IPS-20b (cell line): Measurements from ENCODE around the gene TRAPPC6A.

Experiments
- H3K27ac ChIP-seq: one replicate; pipeline ENCODE4 v1.5.1; 2013; ENCODE audit warnings: low read length
- H3K27me3 ChIP-seq: 2 replicates; pipeline ENCODE4 v1.6.1; 2013; ENCODE audit warnings: mild to moderate bottlenecking, low read length, inconsistent platforms; ENCODE audit not compliant: insufficient read depth
- H3K36me3 ChIP-seq: 2 replicates; pipeline ENCODE4 v1.6.1; 2013; ENCODE audit warnings: low read depth, mild to moderate bottlenecking, inconsistent platforms, low read length, moderate library complexity; ENCODE audit not compliant: insufficient read depth
- H3K4me1 ChIP-seq: 2 replicates; pipeline ENCODE4 v1.6.1; 2013; ENCODE audit warnings: mild to moderate bottlenecking, control low read depth, inconsistent platforms, low read length, moderate library complexity; ENCODE audit not compliant: insufficient read depth
- H3K4me3 ChIP-seq: 2 replicates; pipeline ENCODE4 v1.5.1; 2013; ENCODE audit warnings: mild to moderate bottlenecking, low read length, inconsistent platforms
- H3K9ac ChIP-seq: 2 replicates; pipeline ENCODE4 v1.6.1; 2013; ENCODE audit warnings: low read depth, mild to moderate bottlenecking, inconsistent platforms, low read length, moderate library complexity
- H3K9me3 ChIP-seq: 2 replicates; pipeline ENCODE4 v1.6.1; 2013; ENCODE audit warnings: mild to moderate bottlenecking, low read depth, low read length, inconsistent platforms; ENCODE audit not compliant: insufficient read depth

Gene TRAPPC6A

GRCh38 chr19:45117167-45117594 lies 60.9 kb downstream of the TRAPPC6A start:
- H3K9ac ChIP-seq: no peak overlapping the region; the same call in 1 of the 2 replicates
- no peak overlapping the region for H3K27ac ChIP-seq
- no peaks in the 10 kb centered on the region for H3K27me3 ChIP-seq
- no peaks in the 10 kb centered on the region for H3K36me3 ChIP-seq
- no peaks in the 10 kb centered on the region for H3K9me3 ChIP-seq
- no peaks in the 10 kb centered on the region for H3K4me1 ChIP-seq
- H3K4me3 ChIP-seq: no peak overlapping the region

- Histone ChIP-seq H3K27me3 (no peaks in the 10 kb centered on the region), H3K9ac (no peak overlapping the region), H3K27ac (no peak overlapping the region), H3K4me1 (no peaks in the 10 kb centered on the region), H3K36me3 (no peaks in the 10 kb centered on the region), H3K9me3 (no peaks in the 10 kb centered on the region), H3K4me3 (no peak overlapping the region)
Observed at GRCh38 chr19:45115809-45116615, 62.0 kb downstream of the TRAPPC6A start.

GRCh38 chr19:45114116-45114515 lies 63.9 kb downstream of the TRAPPC6A start:
- Histone ChIP-seq H3K36me3 (no peaks in the 10 kb centered on the region), H3K9me3 (no peaks in the 10 kb centered on the region), H3K9ac (no peak overlapping the region), H3K27ac (no peak overlapping the region), H3K27me3 (no peaks in the 10 kb centered on the region), H3K4me3 (no peak overlapping the region), H3K4me1 (no peaks in the 10 kb centered on the region)

DNA sequence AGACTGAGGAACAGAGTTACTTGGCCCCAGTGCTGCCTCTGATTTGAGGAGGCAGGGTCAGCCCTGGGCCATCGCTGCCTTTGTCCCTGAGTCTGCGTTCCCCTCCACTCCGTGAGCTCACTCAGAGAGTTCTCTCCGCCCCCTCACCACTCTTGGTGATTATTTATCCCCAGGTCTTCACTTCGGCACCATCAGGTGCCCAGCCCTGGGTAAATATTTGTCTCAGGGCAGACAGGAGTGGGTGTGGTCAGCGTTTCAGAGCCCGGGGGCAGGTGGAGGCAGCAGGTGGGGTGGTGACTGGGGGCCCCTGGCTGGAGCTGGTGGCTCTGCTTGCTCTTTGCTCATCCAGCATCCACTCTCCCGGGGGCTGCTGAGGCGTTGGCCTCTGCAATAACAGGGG lies 64.4 kb downstream of the TRAPPC6A start:
- Histone ChIP-seq H3K36me3 (no peaks in the 10 kb centered on the region), H3K27ac (no peak overlapping the region), H3K27me3 (no peaks in the 10 kb centered on the region), H3K4me3 (no peak overlapping the region), H3K9me3 (no peaks in the 10 kb centered on the region), H3K4me1 (no peaks in the 10 kb centered on the region), H3K9ac (no peak overlapping the region)
